Amniotic stem cell (primary cell): Measurements from ENCODE around the gene ME1.
"Not testable (repeated sequence)": the region's sequence is repeated elsewhere in the genome, so short reads cannot be mapped to it uniquely, and the experiment has no call there.

ENCODE experiments used
- DNase-seq: peaks from one replicate; lab custom pipeline; 2025; lab: John Stamatoyannopoulos, UW

Gene ME1

GRCh38 chr6:83352424-83353061 is 78.3 kb downstream of the ME1 start:
- DNase-seq = no peak

GRCh38 chr6:83343121-83343520 is 87.7 kb downstream of the ME1 start:
- no peak for DNase-seq

- no peak for DNase-seq
Measured at GRCh38 chr6:83341765-83342164, 89.1 kb downstream of the ME1 start.

GRCh38 chr6:83333916-83334315 is 96.9 kb downstream of the ME1 start:
- DNase-seq = not testable (repeated sequence)

GRCh38 chr6:83333500-83333899 is 97.4 kb downstream of the ME1 start:
- no peak for DNase-seq

- DNase-seq = no peak
Measured at GRCh38 chr6:83314693-83315092, 116.2 kb downstream of the ME1 start.

GRCh38 chr6:83313882-83314281 is 117.0 kb downstream of the ME1 start:
- no peak for DNase-seq

GRCh38 chr6:83311231-83311630 is 119.6 kb downstream of the ME1 start:
- no peak for DNase-seq

- no peak for DNase-seq
Measured at GRCh38 chr6:83310046-83310445, 120.8 kb downstream of the ME1 start.

- DNase-seq = no peak
Measured at GRCh38 chr6:83309344-83309743, 121.5 kb downstream of the ME1 start.

GRCh38 chr6:83308833-83309232 is 122.0 kb downstream of the ME1 start:
- no peak for DNase-seq

GRCh38 chr6:83307849-83308248 is 123.0 kb downstream of the ME1 start:
- no peak for DNase-seq

- no peak for DNase-seq
Measured at GRCh38 chr6:83303426-83303825, 127.4 kb downstream of the ME1 start.

GRCh38 chr6:83294676-83295075 is 136.2 kb downstream of the ME1 start:
- no peak for DNase-seq

- no peak for DNase-seq
Measured at GRCh38 chr6:83292900-83293843, 137.7 kb downstream of the ME1 start.

- DNase-seq = not testable (repeated sequence)
Measured at GRCh38 chr6:83287298-83287697, 143.6 kb downstream of the ME1 start.

GRCh38 chr6:83285917-83286316 is 144.9 kb downstream of the ME1 start:
- no peak for DNase-seq

- DNase-seq = no peak
Measured at GRCh38 chr6:83273596-83273995, 157.3 kb downstream of the ME1 start.

GRCh38 chr6:83270971-83271719 is 159.7 kb downstream of the ME1 start:
- peak; percentile 81 for DNase-seq

- DNase-seq = no peak
Measured at GRCh38 chr6:83265384-83265783, 165.5 kb downstream of the ME1 start.

- no peak for DNase-seq
Measured at GRCh38 chr6:83260577-83260976, 170.3 kb downstream of the ME1 start.

GRCh38 chr6:83258517-83258916 is 172.3 kb downstream of the ME1 start:
- DNase-seq = no peak

- DNase-seq = no peak
Measured at GRCh38 chr6:83257791-83258190, 173.1 kb downstream of the ME1 start.
